NB4 (cell line): ENCODE measurements around the gene ZNF268.

Experiments used
- CTCF ChIP-seq: IDR thresholded peaks from one replicate; pipeline ENCODE4 v1.5.1; 2012; ENCODE audit warnings: low read depth, low read length
- MAX ChIP-seq: IDR thresholded peaks from 2 replicates; pipeline ENCODE4 v1.6.1; 2011; ENCODE audit warnings: low read depth, low read length
- MYC ChIP-seq: IDR thresholded peaks from 2 replicates; pipeline ENCODE4 v1.6.1; 2011; ENCODE audit warnings: low read depth, low read length
- POLR2A ChIP-seq: IDR thresholded peaks from 2 replicates; pipeline ENCODE4 v1.6.1; 2011; ENCODE audit warnings: mild to moderate bottlenecking; ENCODE audit not compliant: insufficient read length; ENCODE audit errors: extremely low read depth

GRCh38 chr12:133233006-133233405 is 51.7 kb downstream of the ZNF268 start:
- TF ChIP-seq CTCF (no peak), POLR2A (no peak), MAX (no peak), MYC (no peak)
